HL-60/S4 treated with phorbol 12-myristate 13-acetate at 8.2 ng/mL for 4 days and 3 days (cell line): ENCODE data around the gene RNASE11.

ENCODE experiments used
- in situ Hi-C: fragments of 300-500 bp; cut with MboI; formaldehyde crosslinking; loops from 2 replicates; pipeline ENCODE4 v1.15.0; 2022; ENCODE audit warnings: low sequenced_read_pairs

Gene RNASE11

DNA sequence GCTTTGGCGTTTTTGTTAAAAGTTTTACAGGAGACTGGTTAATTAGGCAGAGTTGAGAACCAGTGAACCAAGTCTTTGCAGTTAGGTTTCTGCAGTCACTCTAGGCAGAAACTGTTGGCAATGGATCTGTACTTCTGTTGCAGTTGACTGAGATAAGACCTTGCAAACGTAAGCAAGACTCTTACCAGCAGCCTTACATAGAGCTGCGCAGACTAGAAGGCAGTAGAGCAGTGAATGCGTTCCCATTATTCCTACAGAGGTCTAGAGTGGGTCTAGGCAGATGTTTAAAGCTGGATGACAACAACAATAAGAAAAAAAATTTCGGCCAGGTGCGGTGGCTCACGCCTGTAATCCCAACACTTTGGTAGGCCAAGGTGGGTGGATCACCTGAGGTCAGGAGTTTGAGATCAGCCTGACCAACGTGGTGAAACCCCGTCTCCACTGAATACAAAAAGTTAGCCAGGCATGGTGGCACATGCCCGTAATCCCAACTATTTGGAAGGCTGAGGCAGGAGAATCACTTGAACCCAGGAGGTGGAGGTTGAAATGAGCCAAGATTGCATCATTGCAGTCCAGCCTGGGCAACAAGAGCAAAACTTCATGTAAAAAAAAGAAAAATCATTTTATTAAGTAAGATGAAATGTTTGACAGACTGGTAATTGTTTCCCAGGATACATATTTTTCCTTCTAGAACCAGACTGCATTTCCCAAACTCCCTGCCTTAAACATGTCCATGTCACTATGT lies 39.2 kb downstream of the RNASE11 start:
- in situ Hi-C loops, result no loop called here

DNA sequence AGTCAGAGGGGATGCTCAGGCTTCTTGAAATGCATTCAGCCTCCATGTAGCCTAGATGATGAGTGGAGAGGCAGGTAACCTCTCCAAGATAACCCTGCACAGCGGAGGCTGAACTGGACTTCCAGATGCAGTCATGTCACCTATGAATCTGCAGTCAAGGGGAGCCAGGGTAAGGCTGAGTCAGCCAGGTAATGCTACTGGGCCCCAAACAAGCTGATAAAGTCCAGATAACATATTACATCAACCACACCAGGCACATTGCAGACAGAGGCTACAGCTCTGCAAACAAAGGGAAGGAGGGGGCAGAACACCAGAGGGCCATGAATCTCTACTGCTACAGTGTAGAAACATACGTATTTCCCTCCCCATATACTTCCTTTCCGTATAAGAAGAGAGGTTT lies 40.9 kb downstream of the RNASE11 start:
- in situ Hi-C loops, result no loop called here

DNA sequence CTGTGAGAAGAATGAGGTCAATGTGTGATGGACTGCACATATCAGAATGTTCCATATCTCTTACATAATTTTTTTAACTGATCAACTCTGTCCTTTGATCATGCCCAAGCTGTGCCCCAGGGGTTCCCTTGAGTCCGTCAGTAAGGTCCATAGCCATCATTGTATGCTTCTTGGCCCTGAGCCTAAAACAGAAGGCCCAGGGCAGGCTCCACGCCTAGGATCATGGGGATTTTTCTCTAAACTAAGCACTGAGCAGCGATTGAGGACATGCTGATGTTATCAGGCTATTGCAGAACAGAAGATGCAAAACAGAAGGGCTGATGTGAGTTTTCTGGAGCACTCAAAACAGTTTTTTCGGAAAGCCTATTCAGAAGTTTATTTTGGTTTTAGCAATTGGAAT lies 47.9 kb downstream of the RNASE11 start:
- in situ Hi-C loops, result no loop called here
